Calu3 (cell line): ENCODE results near the gene DDX4. TPM values are rescaled to one million over a fixed set of nuclear protein-coding genes. Genes with fewer than 3 reads are reported as not detected.
"Not testable (repeated sequence)": the region's sequence is repeated elsewhere in the genome, so short reads cannot be mapped to it uniquely, and the experiment has no call there.

ENCODE experiments used
- BruUV-seq: library from RNA; stranded (reverse); fragments of 400-500 nt; replicated peaks from 2 replicates; lab custom pipeline; 2021; lab: Mats Ljungman, UMichigan
- CTCF ChIA-PET: fragments of 300-600 bp; sonication (Branson Sonifier 250); formaldehyde crosslinking; loops from one replicate; lab custom pipeline; 2022; ENCODE audit warnings: antibody characterized with exemption; lab: Charles Lee
- DNase-seq: peaks from one replicate; pipeline ENCODE4 v3.0.0; 2022
- H3K27ac Mint-ChIP-seq: one replicate; pipeline ENCODE4 v1.8.0; 2022; ENCODE audit warnings: mixed read lengths; ENCODE audit not compliant: unreplicated experiment
- H3K27me3 Mint-ChIP-seq: one replicate; pipeline ENCODE4 v1.8.0; 2022; ENCODE audit warnings: mixed read lengths; ENCODE audit not compliant: unreplicated experiment
- H3K36me3 Mint-ChIP-seq: one replicate; pipeline ENCODE4 v1.8.0; 2022; ENCODE audit warnings: mild to moderate bottlenecking, moderate library complexity, mixed read lengths; ENCODE audit not compliant: insufficient read depth, unreplicated experiment
- H3K4me1 Mint-ChIP-seq: one replicate; pipeline ENCODE4 v1.8.0; 2022; ENCODE audit warnings: mild to moderate bottlenecking, low read depth, mixed read lengths; ENCODE audit not compliant: unreplicated experiment
- H3K4me3 Mint-ChIP-seq: one replicate; pipeline ENCODE4 v1.8.0; 2022; ENCODE audit warnings: mild to moderate bottlenecking, low read depth, moderate library complexity, mixed read lengths; ENCODE audit not compliant: unreplicated experiment
- H3K9me3 Mint-ChIP-seq: one replicate; pipeline ENCODE4 v1.8.0; 2022; ENCODE audit warnings: low read depth, mixed read lengths; ENCODE audit not compliant: unreplicated experiment
- CTCF ChIP-seq: fragments of 200-600 bp; IDR thresholded peaks from one replicate; pipeline ENCODE4 v1.8.0; 2022; ENCODE audit warnings: antibody characterized with exemption; ENCODE audit not compliant: unreplicated experiment
- intact Hi-C: fragments of 100-400 bp; cut with micrococcal nuclease; formaldehyde crosslinking; loops from one replicate; pipeline ENCODE4 v1.10.0; 2022; ENCODE audit not compliant: unreplicated experiment
- total RNA-seq: library from RNA; stranded (reverse); gene quantifications from 2 replicates; pipeline ENCODE4 v1.2.3, GENCODE V29; 2022

The DDX4 gene
- total RNA-seq, 1 experiment from 2014 or later: not detected

DNA sequence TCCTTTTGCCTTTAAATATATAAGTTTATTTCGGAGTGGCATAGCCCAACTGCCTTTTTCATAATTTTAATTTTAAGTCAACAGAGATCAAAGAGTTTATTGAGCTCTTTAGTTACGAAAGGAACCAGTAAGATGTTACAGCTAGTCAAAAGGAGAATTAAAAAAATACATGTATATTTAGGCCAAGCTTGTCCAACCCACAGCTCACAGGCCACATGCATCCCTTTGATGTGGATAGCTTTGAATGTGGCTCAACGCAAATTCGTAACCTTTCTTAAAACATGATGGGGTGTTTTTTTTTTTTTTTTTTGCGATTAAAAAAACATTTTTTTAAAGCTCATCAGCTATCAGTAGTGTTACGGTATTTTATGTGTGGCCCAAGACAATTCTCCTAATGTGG lies 63.1 kb downstream of the DDX4 start:
- BruUV-seq: no TSS peak
- intact Hi-C loops: no loop called here
- no peak for TF ChIP-seq CTCF
- Mint-ChIP-seq H3K27ac (no peak overlapping the region), H3K9me3 (no peaks in the 10 kb centered on the region), H3K4me3 (no peak overlapping the region), H3K36me3 (no peaks in the 10 kb centered on the region), H3K4me1 (no peaks in the 10 kb centered on the region), H3K27me3 (no peaks in the 10 kb centered on the region)
- CTCF ChIA-PET: interaction anchor here (0.6 to 0.7 kb wide), 4 partner anchors 9 to 1492 kb away, joined by 3 to 5 read pairs (median 4); no protein-coding TSS in a partner anchor
- DNase-seq: no peak

- H3K4me3 Mint-ChIP-seq, H3K27me3 Mint-ChIP-seq: not testable (repeated sequence)
Measured at GRCh38 chr5:55808814-55809213, 71.0 kb downstream of the DDX4 start.

DNA sequence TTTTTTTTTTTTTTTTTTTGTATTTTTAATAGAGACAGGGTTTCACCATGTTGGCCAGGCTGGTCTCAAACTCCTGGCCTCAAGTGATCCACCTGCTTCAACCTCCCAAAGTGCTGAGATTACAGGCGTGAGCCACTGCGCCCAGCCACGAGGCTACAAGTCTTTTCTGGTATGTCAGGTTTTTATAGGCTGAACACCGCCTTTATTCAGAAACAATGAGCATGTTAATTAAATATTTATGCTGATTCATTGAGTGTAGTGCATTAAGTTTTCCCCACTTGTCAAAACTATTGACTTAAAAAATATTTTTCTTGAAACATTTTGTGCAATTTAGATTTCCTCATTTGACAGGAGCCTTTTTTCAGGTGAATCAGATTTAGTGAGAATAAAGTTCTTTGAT lies 78.1 kb downstream of the DDX4 start:
- H3K4me1 Mint-ChIP-seq, H3K4me3 Mint-ChIP-seq, BruUV-seq, H3K9me3 Mint-ChIP-seq, H3K27me3 Mint-ChIP-seq, H3K36me3 Mint-ChIP-seq, DNase-seq, H3K27ac Mint-ChIP-seq, intact Hi-C loops: not testable (repeated sequence)
- CTCF ChIA-PET: interaction anchor here (0.7 kb wide), 1 partner anchor 35 kb away, joined by 3 read pairs; the partner anchor contains the start of gene IL31RA

More at GRCh38 chr5:55808814-55809213, 71.0 kb downstream of the DDX4 start:
- intact Hi-C loops, H3K4me1 Mint-ChIP-seq, H3K27ac Mint-ChIP-seq, H3K36me3 Mint-ChIP-seq, H3K9me3 Mint-ChIP-seq, DNase-seq, CTCF ChIA-PET, BruUV-seq: not testable (repeated sequence)

GRCh38 chr5:55816342-55816741 lies 78.5 kb downstream of the DDX4 start:
- H3K9me3 Mint-ChIP-seq: no peaks in the 10 kb centered on the region
- no peak for TF ChIP-seq CTCF
- H3K4me3 Mint-ChIP-seq: no peak overlapping the region
- H3K36me3 Mint-ChIP-seq: no peaks in the 10 kb centered on the region
- no peaks in the 10 kb centered on the region for H3K27me3 Mint-ChIP-seq
- CTCF ChIA-PET: interaction anchor here (0.7 kb wide), 2 partner anchors 35 to 199 kb away, joined by 3 read pairs; partner anchors contain the start of gene IL31RA
- no peaks in the 10 kb centered on the region for H3K4me1 Mint-ChIP-seq
- intact Hi-C loops: no loop called here
- no peak for DNase-seq
- BruUV-seq: no TSS peak
- no peak overlapping the region for H3K27ac Mint-ChIP-seq

DNA sequence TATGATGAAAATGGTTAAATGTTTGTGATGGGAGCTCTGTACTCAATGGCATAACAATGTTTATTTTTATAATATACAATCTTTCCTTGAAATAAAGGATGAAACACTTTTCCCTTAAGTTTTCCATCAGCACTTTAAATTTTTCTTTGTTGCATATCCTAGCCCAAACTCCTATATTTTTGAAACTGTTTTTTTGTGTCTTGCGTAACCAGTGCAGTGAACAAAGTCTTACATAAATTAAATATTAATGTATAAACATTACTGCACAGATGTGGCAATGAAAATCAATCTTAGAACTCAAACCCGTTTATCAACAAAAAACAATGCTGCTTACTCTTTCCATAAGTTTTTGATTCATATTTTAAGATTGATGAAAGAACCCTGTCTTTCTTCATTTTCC lies 79.2 kb downstream of the DDX4 start:
- CTCF ChIA-PET: interaction anchor here (0.6 kb wide), 1 partner anchor 81 kb away, joined by 6 read pairs; no protein-coding TSS in a partner anchor
- BruUV-seq: no TSS peak
- Mint-ChIP-seq H3K4me1 (no peaks in the 10 kb centered on the region), H3K27me3 (no peaks in the 10 kb centered on the region), H3K27ac (no peak overlapping the region), H3K36me3 (peaks cover 5% of the 10 kb centered on the region), H3K4me3 (no peak overlapping the region), H3K9me3 (no peaks in the 10 kb centered on the region)
- no peak for TF ChIP-seq CTCF
- intact Hi-C loops: no loop called here
- no peak for DNase-seq
